Hepatocyte (in vitro differentiated cells): Measurements from ENCODE around the gene COL4A1. TPM values are rescaled to one million over a fixed set of nuclear protein-coding genes. Genes with fewer than 3 reads are reported as not detected.
"Not testable (repeated sequence)": the region's sequence is repeated elsewhere in the genome, so short reads cannot be mapped to it uniquely, and the experiment has no call there.

Experiments used
- DNase-seq: peaks from one replicate; pipeline ENCODE4 v3.0.0-alpha.2; 2016; ENCODE audit warnings: low spot score
- H2AFZ ChIP-seq: fragments of 200-600 bp; sonication (generic); 2 replicates; pipeline ENCODE4 v1.6.0; 2016; ENCODE audit warnings: antibody characterized with exemption, mild to moderate bottlenecking
- H3K27ac ChIP-seq: fragments of 200-600 bp; sonication (generic); 2 replicates; pipeline ENCODE4 v1.5.1; 2016; ENCODE audit warnings: mild to moderate bottlenecking
- H3K27me3 ChIP-seq: fragments of 200-600 bp; sonication (generic); 2 replicates; pipeline ENCODE4 v1.6.1; 2016
- H3K36me3 ChIP-seq: fragments of 200-600 bp; sonication (generic); replicated peaks from 2 replicates; pipeline ENCODE4 v1.5.1; 2016; ENCODE audit warnings: low read depth; ENCODE audit not compliant: insufficient read depth
- H3K4me1 ChIP-seq: fragments of 200-600 bp; sonication (generic); 2 replicates; pipeline ENCODE4 v1.5.1; 2016; ENCODE audit warnings: mild to moderate bottlenecking, moderate library complexity; ENCODE audit not compliant: insufficient read depth
- H3K4me2 ChIP-seq: fragments of 200-600 bp; sonication (generic); 2 replicates; pipeline ENCODE4 v1.6.0; 2016
- H3K4me3 ChIP-seq: fragments of 200-600 bp; sonication (generic); 2 replicates; pipeline ENCODE4 v1.5.1; 2016; ENCODE audit warnings: mild to moderate bottlenecking
- H3K79me2 ChIP-seq: fragments of 200-600 bp; sonication (generic); 2 replicates; pipeline ENCODE4 v1.6.0; 2017; ENCODE audit warnings: mild to moderate bottlenecking
- H3K9me2 ChIP-seq: fragments of 200-600 bp; sonication (generic); replicated peaks from 2 replicates; pipeline ENCODE4 v1.6.0; 2017; ENCODE audit warnings: mild to moderate bottlenecking; ENCODE audit not compliant: insufficient read depth
- H3K9me3 ChIP-seq: fragments of 200-600 bp; sonication (generic); 2 replicates; pipeline ENCODE4 v1.5.1; 2016; ENCODE audit warnings: low read depth, mild to moderate bottlenecking
- H4K20me1 ChIP-seq: fragments of 200-600 bp; sonication (generic); 2 replicates; pipeline ENCODE4 v1.6.0; 2016; ENCODE audit warnings: mild to moderate bottlenecking; ENCODE audit not compliant: insufficient read depth, poor library complexity, severe bottlenecking
- CTCF ChIP-seq: fragments of 200-600 bp; sonication (generic); IDR thresholded peaks from 2 replicates; pipeline ENCODE4 v1.5.1; 2016; ENCODE audit warnings: antibody characterized with exemption, mild to moderate bottlenecking; ENCODE audit not compliant: poor library complexity
- EZH2 ChIP-seq: fragments of 200-600 bp; sonication (generic); IDR thresholded peaks from 2 replicates; pipeline ENCODE4 v1.6.1; 2016; ENCODE audit warnings: antibody characterized with exemption, mild to moderate bottlenecking, borderline replicate concordance
- EZH2phosphoT487 ChIP-seq: fragments of 200-600 bp; sonication (generic); IDR thresholded peaks from one replicate; pipeline ENCODE4 v1.6.1; 2018; ENCODE audit warnings: antibody characterized with exemption, mild to moderate bottlenecking, low read depth, moderate library complexity; ENCODE audit not compliant: unreplicated experiment, severe bottlenecking
- WGBS: methylation state at CpG from one replicate; pipeline ENCODE4 v1.1.6; 2016; ENCODE audit warnings: low lambda C conversion rate; ENCODE audit errors: missing lambda C conversion rate; 5-methylcytosine and 5-hydroxymethylcytosine counted together
- polyA plus RNA-seq: library from polyadenylated mRNA; unstranded; fragments of >200 nt; fragmentation: Nextera tagmentation; extraction: Ambion mirVana; gene quantifications from 2 replicates; pipeline ENCODE4 v1.2.1, GENCODE V29; 2016
- total RNA-seq: library from RNA; depleted of rRNA; stranded (reverse); fragments of >200 nt; gene quantifications from 2 replicates; pipeline ENCODE4 v1.2.3, GENCODE V29; 2014

Gene COL4A1
- total and polyA plus RNA-seq, 2 experiments from 2014 or later, result 138 to 269 TPM

- Histone ChIP-seq H3K4me2 (peak overlapping the region; percentile 62), H3K9me3 (no peaks in the 10 kb centered on the region)
- 71% methylated on average over 5 of the region's 5 CpGs for WGBS
Measured at GRCh38 chr13:110115591-110115990, 191.4 kb downstream of the COL4A1 start.

GRCh38 chr13:110114316-110114715, 192.6 kb downstream of the COL4A1 start:
- no peak for TF ChIP-seq EZH2phosphoT487
- TF ChIP-seq EZH2, result no peak
- TF ChIP-seq CTCF, result no peak
- no peak overlapping the region for H3K4me3 ChIP-seq
- no peak overlapping the region for H2AFZ ChIP-seq
- H4K20me1 ChIP-seq, result no peaks in the 10 kb centered on the region
- no peaks in the 10 kb centered on the region for H3K9me3 ChIP-seq
- no peak overlapping the region for H3K27ac ChIP-seq
- no peak overlapping the region for H3K4me2 ChIP-seq
- peaks cover 15% of the 10 kb centered on the region for H3K4me1 ChIP-seq
- H3K36me3 ChIP-seq, result no peaks in the 10 kb centered on the region
- no peaks in the 10 kb centered on the region for H3K9me2 ChIP-seq
- DNase-seq, result no peak
- no peaks in the 10 kb centered on the region for H3K27me3 ChIP-seq
- WGBS, result 71% methylated on average over 2 of the region's 2 CpGs
- no peaks in the 10 kb centered on the region for H3K79me2 ChIP-seq

More at GRCh38 chr13:110115591-110115990, 191.4 kb downstream of the COL4A1 start:
- Histone ChIP-seq H2AFZ (no peak overlapping the region), H3K9me2 (no peaks in the 10 kb centered on the region), H4K20me1 (no peaks in the 10 kb centered on the region), H3K36me3 (no peaks in the 10 kb centered on the region), H3K4me1 (peaks cover 15% of the 10 kb centered on the region), H3K4me3 (no peak overlapping the region), H3K27ac (no peak overlapping the region), H3K79me2 (no peaks in the 10 kb centered on the region), H3K27me3 (no peaks in the 10 kb centered on the region)
- no peak for TF ChIP-seq EZH2phosphoT487
- TF ChIP-seq CTCF, result no peak
- TF ChIP-seq EZH2, result no peak
- no peak for DNase-seq

GRCh38 chr13:110113284-110113764, 193.6 kb downstream of the COL4A1 start:
- Histone ChIP-seq H3K36me3 (no peaks in the 10 kb centered on the region), H4K20me1 (no peaks in the 10 kb centered on the region), H3K9me2 (no peaks in the 10 kb centered on the region), H3K4me1 (peaks cover 15% of the 10 kb centered on the region), H3K9me3 (no peaks in the 10 kb centered on the region), H3K27me3 (no peaks in the 10 kb centered on the region), H3K27ac (no peak overlapping the region), H3K79me2 (no peaks in the 10 kb centered on the region), H3K4me3 (no peak overlapping the region), H2AFZ (no peak overlapping the region), H3K4me2 (no peak overlapping the region)
- no peak for DNase-seq
- 61% methylated on average over 2 of the region's 2 CpGs for WGBS
- TF ChIP-seq EZH2 (no peak), EZH2phosphoT487 (no peak), CTCF (no peak)

GRCh38 chr13:110112379-110112778, 194.6 kb downstream of the COL4A1 start:
- H3K27ac ChIP-seq, H3K9me3 ChIP-seq, H2AFZ ChIP-seq, DNase-seq, H3K36me3 ChIP-seq, H3K79me2 ChIP-seq, H3K4me2 ChIP-seq, H3K27me3 ChIP-seq, H4K20me1 ChIP-seq, H3K4me3 ChIP-seq, H3K9me2 ChIP-seq: not testable (repeated sequence)
- 70% methylated on average over 6 of the region's 6 CpGs for WGBS
- TF ChIP-seq CTCF, result peak; percentile 33
- peaks cover 15% of the 10 kb centered on the region for H3K4me1 ChIP-seq
